CD8-positive, alpha-beta memory T cell (primary cell): ENCODE data around the gene KCNB1. TPM values are rescaled to one million over a fixed set of nuclear protein-coding genes. Genes with fewer than 3 reads are reported as not detected.

ENCODE experiments used
- CTCF ChIA-PET: fragments of 350-600 bp; sonication (Branson Sonifier 250); formaldehyde crosslinking; loops from one replicate; lab custom pipeline; 2021; ENCODE audit warnings: antibody characterized with exemption; lab: Charles Lee
- POLR2A ChIA-PET: fragments of 350-600 bp; sonication (Branson Sonifier 250); formaldehyde crosslinking; loops from one replicate; lab custom pipeline; 2021; ENCODE audit warnings: antibody characterized with exemption; lab: Charles Lee
- DNase-seq, 5 donors: peaks; one replicate each; pipeline versions ENCODE4 v3.0.0 to v3.0.0-alpha.2; 2020 to 2022; ENCODE audit warnings: mixed read lengths in 1 of 5
- H3K27ac ChIP-seq: one replicate; pipeline ENCODE4 v1.7.0; 2013; ENCODE audit warnings: low read depth, mild to moderate bottlenecking, low read length, moderate library complexity
- H3K27me3 ChIP-seq: 2 replicates; pipeline ENCODE4 v1.7.0; 2013; ENCODE audit warnings: low read length, mild to moderate bottlenecking; ENCODE audit not compliant: insufficient read depth, poor library complexity, severe bottlenecking
- H3K36me3 ChIP-seq: 2 replicates; pipeline ENCODE4 v1.7.0; 2013; ENCODE audit warnings: mild to moderate bottlenecking, low read length, moderate library complexity; ENCODE audit not compliant: insufficient read depth
- H3K4me1 ChIP-seq: 2 replicates; pipeline ENCODE4 v1.7.0; 2013; ENCODE audit warnings: mild to moderate bottlenecking, low read length, moderate library complexity; ENCODE audit not compliant: insufficient read depth
- H3K4me3 ChIP-seq: 2 replicates; pipeline ENCODE4 v1.7.0; 2013; ENCODE audit warnings: mild to moderate bottlenecking, low read length
- H3K9me3 ChIP-seq: 2 replicates; pipeline ENCODE4 v1.7.0; 2013; ENCODE audit warnings: mild to moderate bottlenecking, low read length
- H3K27ac Mint-ChIP-seq, 8 donors: one replicate each; pipeline ENCODE4 v1.8.0; 2020 to 2021; ENCODE audit warnings: mixed read lengths in 8 of 8, mild to moderate bottlenecking in 6 of 8, inconsistent platforms in 3 of 8, moderate library complexity in 3 of 8
- H3K27me3 Mint-ChIP-seq, 2 donors: one replicate each; pipeline ENCODE4 v1.8.0; 2020 to 2021; ENCODE audit warnings: mixed read lengths in 2 of 2, mild to moderate bottlenecking in 1 of 2, moderate library complexity in 1 of 2
- H3K36me3 Mint-ChIP-seq, 3 donors: one replicate each; pipeline ENCODE4 v1.8.0; 2020 to 2021; ENCODE audit warnings: mixed read lengths in 3 of 3, inconsistent platforms in 1 of 3, mild to moderate bottlenecking in 1 of 3
- H3K4me1 Mint-ChIP-seq, 3 donors: one replicate each; pipeline ENCODE4 v1.8.0; 2020 to 2021; ENCODE audit warnings: mixed read lengths in 3 of 3, inconsistent platforms in 1 of 3, mild to moderate bottlenecking in 1 of 3
- H3K4me3 Mint-ChIP-seq, 7 donors: one replicate each; pipeline ENCODE4 v1.8.0; 2020 to 2021; ENCODE audit warnings: mixed read lengths in 7 of 7, mild to moderate bottlenecking in 6 of 7, moderate library complexity in 4 of 7, inconsistent platforms in 2 of 7
- H3K9me3 Mint-ChIP-seq, 5 donors: one replicate each; pipeline ENCODE4 v1.8.0; 2020 to 2022; ENCODE audit warnings: mixed read lengths in 5 of 5, mild to moderate bottlenecking in 3 of 5, moderate library complexity in 2 of 5, inconsistent platforms in 1 of 5
- polyA plus RNA-seq: library from polyadenylated mRNA; unstranded; fragments of 300-500 nt; fragmentation: Illumina TruSeq; gene quantifications from one replicate; pipeline ENCODE4 v1.2.3, GENCODE V29; 2021
- total RNA-seq, 2 experiments: library from RNA; stranded (reverse); gene quantifications; one replicate each; pipeline ENCODE4 v1.2.3, GENCODE V29; 2021

Gene KCNB1
- total and polyA plus RNA-seq, 3 experiments from 2014 or later, result 0.77 TPM; not detected in 2

- Histone ChIP-seq H3K9me3 (no peaks in the 10 kb centered on the region), H3K27ac (no peak overlapping the region), H3K36me3 (no peaks in the 10 kb centered on the region), H3K4me1 (no peaks in the 10 kb centered on the region), H3K4me3 (no peak overlapping the region), H3K27me3 (peaks cover 5% of the 10 kb centered on the region)
- Mint-ChIP-seq H3K4me3 (no peak overlapping the region), H3K9me3 (no peaks in the 10 kb centered on the region), H3K4me1 (no peaks in the 10 kb centered on the region), H3K27ac (no peak overlapping the region), H3K36me3 (no peaks in the 10 kb centered on the region), H3K27me3 (peaks cover 6 to 39% of the 10 kb centered on the region in 2 donors)
- no peak for DNase-seq
- POLR2A ChIA-PET, result no interaction called here
- CTCF ChIA-PET, result no interaction called here
Observed at GRCh38 chr20:49395183-49395582, 87.3 kb downstream of the KCNB1 start.

- DNase-seq, result no peak
- H3K27me3 ChIP-seq, result peaks cover 5% of the 10 kb centered on the region
- ChIA-PET CTCF (no interaction called here), POLR2A (no interaction called here)
- Mint-ChIP-seq H3K27me3 (peaks cover 6 to 44% of the 10 kb centered on the region in 2 donors), H3K36me3 (no peaks in the 10 kb centered on the region), H3K4me1 (no peaks in the 10 kb centered on the region), H3K9me3 (no peaks in the 10 kb centered on the region), H3K27ac (no peak overlapping the region), H3K4me3 (no peak overlapping the region)
- no peak overlapping the region for H3K27ac ChIP-seq
- H3K4me1 ChIP-seq, result no peaks in the 10 kb centered on the region
- no peaks in the 10 kb centered on the region for H3K36me3 ChIP-seq
- H3K9me3 ChIP-seq, result no peaks in the 10 kb centered on the region
- H3K4me3 ChIP-seq, result no peak overlapping the region
Observed at GRCh38 chr20:49394757-49395156, 87.7 kb downstream of the KCNB1 start.

- ChIA-PET CTCF (no interaction called here), POLR2A (no interaction called here)
- no peaks in the 10 kb centered on the region for H3K4me1 ChIP-seq
- Mint-ChIP-seq H3K4me3 (no peak overlapping the region), H3K27ac (no peak overlapping the region), H3K27me3 (peaks cover 6 to 49% of the 10 kb centered on the region in 2 donors), H3K9me3 (no peaks in the 10 kb centered on the region), H3K36me3 (no peaks in the 10 kb centered on the region), H3K4me1 (no peaks in the 10 kb centered on the region)
- H3K27me3 ChIP-seq, result peaks cover 5% of the 10 kb centered on the region
- no peak for DNase-seq
- H3K27ac ChIP-seq, result no peak overlapping the region
- no peaks in the 10 kb centered on the region for H3K36me3 ChIP-seq
- H3K9me3 ChIP-seq, result no peaks in the 10 kb centered on the region
- no peak overlapping the region for H3K4me3 ChIP-seq
Observed at GRCh38 chr20:49394264-49394663, 88.2 kb downstream of the KCNB1 start.

- Mint-ChIP-seq H3K4me1 (no peaks in the 10 kb centered on the region), H3K4me3 (no peak overlapping the region), H3K27me3 (peaks cover 6 to 53% of the 10 kb centered on the region in 2 donors), H3K9me3 (no peaks in the 10 kb centered on the region), H3K36me3 (no peaks in the 10 kb centered on the region), H3K27ac (no peak overlapping the region)
- Histone ChIP-seq H3K36me3 (no peaks in the 10 kb centered on the region), H3K4me1 (no peaks in the 10 kb centered on the region), H3K27me3 (peaks cover 5% of the 10 kb centered on the region), H3K9me3 (no peaks in the 10 kb centered on the region), H3K27ac (no peak overlapping the region), H3K4me3 (no peak overlapping the region)
- POLR2A ChIA-PET, result no interaction called here
- CTCF ChIA-PET, result no interaction called here
- no peak for DNase-seq
Observed at GRCh38 chr20:49393803-49394202, 88.7 kb downstream of the KCNB1 start.

GRCh38 chr20:49392745-49393144 is 89.7 kb downstream of the KCNB1 start:
- H3K9me3 Mint-ChIP-seq, result no peaks in the 10 kb centered on the region
- no peak overlapping the region for H3K4me3 Mint-ChIP-seq
- no peak for DNase-seq
- no peaks in the 10 kb centered on the region for H3K9me3 ChIP-seq
- peaks cover 10 to 62% of the 10 kb centered on the region in 2 donors for H3K27me3 Mint-ChIP-seq
- no peak overlapping the region for H3K27ac Mint-ChIP-seq
- H3K27me3 ChIP-seq, result peaks cover 5% of the 10 kb centered on the region
- no peaks in the 10 kb centered on the region for H3K36me3 Mint-ChIP-seq
- ChIA-PET CTCF (no interaction called here), POLR2A (no interaction called here)
- no peak overlapping the region for H3K4me3 ChIP-seq
- H3K4me1 Mint-ChIP-seq, result no peaks in the 10 kb centered on the region
- no peaks in the 10 kb centered on the region for H3K36me3 ChIP-seq
- H3K27ac ChIP-seq, result no peak overlapping the region
- no peaks in the 10 kb centered on the region for H3K4me1 ChIP-seq

GRCh38 chr20:49391404-49392245 is 90.8 kb downstream of the KCNB1 start:
- ChIA-PET POLR2A (no interaction called here), CTCF (no interaction called here)
- H3K36me3 Mint-ChIP-seq, result no peaks in the 10 kb centered on the region
- no peaks in the 10 kb centered on the region for H3K4me1 ChIP-seq
- H3K4me1 Mint-ChIP-seq, result no peaks in the 10 kb centered on the region
- H3K27ac ChIP-seq, result no peak overlapping the region
- H3K4me3 Mint-ChIP-seq, result no peak overlapping the region
- DNase-seq, result no peak
- no peaks in the 10 kb centered on the region for H3K9me3 ChIP-seq
- H3K9me3 Mint-ChIP-seq, result no peaks in the 10 kb centered on the region
- H3K27me3 ChIP-seq, result peaks cover 5% of the 10 kb centered on the region
- no peaks in the 10 kb centered on the region for H3K36me3 ChIP-seq
- H3K27ac Mint-ChIP-seq, result no peak overlapping the region
- H3K27me3 Mint-ChIP-seq, result peaks cover 13 to 67% of the 10 kb centered on the region in 2 donors
- no peak overlapping the region for H3K4me3 ChIP-seq

- peaks cover 5% of the 10 kb centered on the region for H3K27me3 ChIP-seq
- no peaks in the 10 kb centered on the region for H3K4me1 ChIP-seq
- H3K4me1 Mint-ChIP-seq, result peaks cover 0 to 5% (median 0%) of the 10 kb centered on the region in 3 donors
- peaks cover 14 to 69% of the 10 kb centered on the region in 2 donors for H3K27me3 Mint-ChIP-seq
- no peaks in the 10 kb centered on the region for H3K9me3 Mint-ChIP-seq
- no peak for DNase-seq
- no peak overlapping the region for H3K4me3 Mint-ChIP-seq
- H3K9me3 ChIP-seq, result no peaks in the 10 kb centered on the region
- ChIA-PET POLR2A (no interaction called here), CTCF (interaction anchor here (0.9 kb wide), 1 partner anchor 10 kb away, joined by 4 read pairs; no protein-coding TSS in a partner anchor)
- no peak overlapping the region for H3K4me3 ChIP-seq
- H3K36me3 Mint-ChIP-seq, result no peaks in the 10 kb centered on the region
- H3K36me3 ChIP-seq, result no peaks in the 10 kb centered on the region
- no peak overlapping the region for H3K27ac ChIP-seq
- H3K27ac Mint-ChIP-seq, result no peak overlapping the region
Observed at GRCh38 chr20:49389854-49390253, 92.6 kb downstream of the KCNB1 start.

- CTCF ChIA-PET, result interaction anchor here (0.7 to 0.9 kb wide), 2 partner anchors 9 to 55 kb away, joined by 3 to 4 read pairs; no protein-coding TSS in a partner anchor
Observed at GRCh38 chr20:49388744-49389143, 93.7 kb downstream of the KCNB1 start.

More at GRCh38 chr20:49388744-49389143, 93.7 kb downstream of the KCNB1 start:
- no peaks in the 10 kb centered on the region for H3K9me3 Mint-ChIP-seq
- Histone ChIP-seq H3K9me3 (no peaks in the 10 kb centered on the region), H3K4me3 (no peak overlapping the region), H3K4me1 (no peaks in the 10 kb centered on the region), H3K27ac (no peak overlapping the region), H3K36me3 (no peaks in the 10 kb centered on the region), H3K27me3 (peaks cover 9% of the 10 kb centered on the region)
- DNase-seq, result no peak
- H3K27ac Mint-ChIP-seq, result no peak overlapping the region
- POLR2A ChIA-PET, result interaction anchor here (0.6 kb wide), 1 partner anchor 558 kb away, joined by 5 read pairs; no protein-coding TSS in a partner anchor
- H3K27me3 Mint-ChIP-seq, result peaks cover 17 to 69% of the 10 kb centered on the region in 2 donors
- H3K36me3 Mint-ChIP-seq, result no peaks in the 10 kb centered on the region
- H3K4me1 Mint-ChIP-seq, result peaks cover 0 to 9% (median 2%) of the 10 kb centered on the region in 3 donors
- no peak overlapping the region for H3K4me3 Mint-ChIP-seq
